ENCODE data around the gene CHST15.

The CHST15 gene

GRCh38 chr10:124011464-124011863 lies 81.9 kb downstream of the CHST15 start:
- Histone ChIP-seq H3K4me1 (ENCODE audit: insufficient read depth, low read length) (no peaks in the 10 kb centered on the region), H3K27ac (ENCODE audit: low read length) (no peak overlapping the region), H3K4me3 (ENCODE audit: low read depth in 1 of 2, low read length in 2 of 2) (no peak overlapping the region), H3K4me2 (ENCODE audit: insufficient read depth, low read length) (no peak overlapping the region), H3K79me2 (ENCODE audit: insufficient read depth, low read length) (no peaks in the 10 kb centered on the region), H4K20me1 (ENCODE audit: insufficient read depth, low read length) (no peaks in the 10 kb centered on the region), H3K36me3 (ENCODE audit: insufficient read depth, low read length) (peaks cover 4% of the 10 kb centered on the region), H3K27me3 (ENCODE audit: insufficient read depth, low read length, poor library complexity) (no peaks in the 10 kb centered on the region), H3K9me3 (ENCODE audit: insufficient read depth, low read length, severe bottlenecking) (peaks cover 16% of the 10 kb centered on the region), H2AFZ (ENCODE audit: low read depth, low read length) (no peak overlapping the region), H3K9ac (ENCODE audit: low read depth, low read length) (no peak overlapping the region)
- TF ChIP-seq EZH2 (IDR thresholded peaks at IDR 0.05; ENCODE audit: borderline replicate concordance, low read depth, low read length, severe bottlenecking) (no peak), CTCF (IDR thresholded peaks at IDR 0.05; ENCODE audit: borderline replicate concordance, extremely low read depth, low read length, poor library complexity, severe bottlenecking) (no peak)
- ATAC-seq (ENCODE audit: insufficient read depth, low read depth) (no peak), DNase-seq (no peak)

- peaks cover 16% of the 10 kb centered on the region for H3K9me3 ChIP-seq (ENCODE audit: insufficient read depth, low read length, severe bottlenecking)
- H3K36me3 ChIP-seq (ENCODE audit: insufficient read depth, low read length): peaks cover 4% of the 10 kb centered on the region
- H3K27ac ChIP-seq (ENCODE audit: low read length): no peak overlapping the region
- DNase-seq: no peak
- no peaks in the 10 kb centered on the region for H3K4me1 ChIP-seq (ENCODE audit: insufficient read depth, low read length)
- H4K20me1 ChIP-seq (ENCODE audit: insufficient read depth, low read length): no peaks in the 10 kb centered on the region
- H3K9ac ChIP-seq (ENCODE audit: low read depth, low read length): no peak overlapping the region
- H3K27me3 ChIP-seq (ENCODE audit: insufficient read depth, low read length, poor library complexity): no peaks in the 10 kb centered on the region
- H3K79me2 ChIP-seq (ENCODE audit: insufficient read depth, low read length): no peaks in the 10 kb centered on the region
- H2AFZ ChIP-seq (ENCODE audit: low read depth, low read length): no peak overlapping the region
- no peak overlapping the region for H3K4me3 ChIP-seq (ENCODE audit: low read depth in 1 of 2, low read length in 2 of 2)
- no peak overlapping the region for H3K4me2 ChIP-seq (ENCODE audit: insufficient read depth, low read length)
- no peak for ATAC-seq (ENCODE audit: insufficient read depth, low read depth)
- TF ChIP-seq CTCF (IDR thresholded peaks at IDR 0.05; ENCODE audit: borderline replicate concordance, extremely low read depth, low read length, poor library complexity, severe bottlenecking) (no peak), EZH2 (IDR thresholded peaks at IDR 0.05; ENCODE audit: borderline replicate concordance, low read depth, low read length, severe bottlenecking) (no peak)
Measured at GRCh38 chr10:124010563-124011131, 82.8 kb downstream of the CHST15 start.

- H3K9me3 ChIP-seq (ENCODE audit: insufficient read depth, low read length, severe bottlenecking): peaks cover 16% of the 10 kb centered on the region
- H3K4me1 ChIP-seq (ENCODE audit: insufficient read depth, low read length): peaks cover 2% of the 10 kb centered on the region
- no peak for TF ChIP-seq EZH2 (IDR thresholded peaks at IDR 0.05; ENCODE audit: borderline replicate concordance, low read depth, low read length, severe bottlenecking)
- no peak for TF ChIP-seq CTCF (IDR thresholded peaks at IDR 0.05; ENCODE audit: borderline replicate concordance, extremely low read depth, low read length, poor library complexity, severe bottlenecking)
- H3K27ac ChIP-seq (ENCODE audit: low read length): no peak overlapping the region
- DNase-seq (no peak), ATAC-seq (ENCODE audit: insufficient read depth, low read depth) (no peak)
- H2AFZ ChIP-seq (ENCODE audit: low read depth, low read length): no peak overlapping the region
- H3K27me3 ChIP-seq (ENCODE audit: insufficient read depth, low read length, poor library complexity): no peaks in the 10 kb centered on the region
- no peaks in the 10 kb centered on the region for H3K79me2 ChIP-seq (ENCODE audit: insufficient read depth, low read length)
- H3K4me3 ChIP-seq (ENCODE audit: low read depth in 1 of 2, low read length in 2 of 2): no peak overlapping the region
- H3K9ac ChIP-seq (ENCODE audit: low read depth, low read length): no peak overlapping the region
- H3K4me2 ChIP-seq (ENCODE audit: insufficient read depth, low read length): no peak overlapping the region
- no peaks in the 10 kb centered on the region for H4K20me1 ChIP-seq (ENCODE audit: insufficient read depth, low read length)
- H3K36me3 ChIP-seq (ENCODE audit: insufficient read depth, low read length): peaks cover 4% of the 10 kb centered on the region
Measured at GRCh38 chr10:124010024-124010423, 83.4 kb downstream of the CHST15 start.
